EL (cell line): ENCODE results near the gene CDCA3.
"Not testable (repeated sequence)": the region's sequence is repeated elsewhere in the genome, so short reads cannot be mapped to it uniquely, and the experiment has no call there.

Experiments
- DNase-seq: peaks from one replicate; pipeline ENCODE4 v3.0.0-alpha.2; 2016

CDCA3 gene

GRCh38 chr12:6872073-6873048, 21.3 kb upstream of the CDCA3 start:
- DNase-seq, result peak; percentile 82

- peak; percentile 69 for DNase-seq
Measured at GRCh38 chr12:6871052-6871957, 20.2 kb upstream of the CDCA3 start.

GRCh38 chr12:6870304-6870703, 19.2 kb upstream of the CDCA3 start:
- peak; percentile 17 for DNase-seq

GRCh38 chr12:6869049-6870021, 18.2 kb upstream of the CDCA3 start:
- DNase-seq, result peak; percentile 71

GRCh38 chr12:6868211-6869048, 17.3 kb upstream of the CDCA3 start:
- DNase-seq, result peak; percentile 28

- peak; percentile 83 for DNase-seq
Measured at GRCh38 chr12:6867413-6868210, 16.5 kb upstream of the CDCA3 start, which contains the start of gene TPI1. TSS of gene TPI1 (plus strand) at chr12:6867531. CDS start at chr12:6867567, 36 bp downstream.

GRCh38 chr12:6866920-6867412, 15.9 kb upstream of the CDCA3 start:
- DNase-seq, result no peak

GRCh38 chr12:6866163-6866919, 15.3 kb upstream of the CDCA3 start:
- no peak for DNase-seq

- not testable (repeated sequence) for DNase-seq
Measured at GRCh38 chr12:6865307-6865706, 14.2 kb upstream of the CDCA3 start.

- DNase-seq, result peak; percentile 39
Measured at GRCh38 chr12:6863586-6864321, 12.7 kb upstream of the CDCA3 start.

GRCh38 chr12:6863033-6863432, 11.9 kb upstream of the CDCA3 start:
- no peak for DNase-seq

- no peak for DNase-seq
Measured at GRCh38 chr12:6861391-6861790, 10.3 kb upstream of the CDCA3 start.

GRCh38 chr12:6860942-6861341, 9.9 kb upstream of the CDCA3 start:
- no peak for DNase-seq

- no peak for DNase-seq
Measured at GRCh38 chr12:6860116-6860515, 9.0 kb upstream of the CDCA3 start.

GRCh38 chr12:6858799-6859198, 7.7 kb upstream of the CDCA3 start:
- no peak for DNase-seq

- DNase-seq, result no peak
Measured at GRCh38 chr12:6855322-6855721, 4.2 kb upstream of the CDCA3 start.

GRCh38 chr12:6854036-6854435, 3.0 kb upstream of the CDCA3 start:
- DNase-seq, result no peak

- no peak for DNase-seq
Measured at GRCh38 chr12:6853626-6854025, 2.5 kb upstream of the CDCA3 start.
